Dermis lymphatic vessel endothelial cell (primary cell): ENCODE data around the gene COMT. TPM values are rescaled to one million over a fixed set of nuclear protein-coding genes. Genes with fewer than 3 reads are reported as not detected.

Experiments
- total RNA-seq: library from RNA; depleted of rRNA; stranded (reverse); fragments of >200 nt; gene quantifications from 2 replicates; pipeline ENCODE4 v1.2.1, GENCODE V29; 2014

COMT gene
- 266 and 366 TPM in 2 replicates for total RNA-seq

DNA sequence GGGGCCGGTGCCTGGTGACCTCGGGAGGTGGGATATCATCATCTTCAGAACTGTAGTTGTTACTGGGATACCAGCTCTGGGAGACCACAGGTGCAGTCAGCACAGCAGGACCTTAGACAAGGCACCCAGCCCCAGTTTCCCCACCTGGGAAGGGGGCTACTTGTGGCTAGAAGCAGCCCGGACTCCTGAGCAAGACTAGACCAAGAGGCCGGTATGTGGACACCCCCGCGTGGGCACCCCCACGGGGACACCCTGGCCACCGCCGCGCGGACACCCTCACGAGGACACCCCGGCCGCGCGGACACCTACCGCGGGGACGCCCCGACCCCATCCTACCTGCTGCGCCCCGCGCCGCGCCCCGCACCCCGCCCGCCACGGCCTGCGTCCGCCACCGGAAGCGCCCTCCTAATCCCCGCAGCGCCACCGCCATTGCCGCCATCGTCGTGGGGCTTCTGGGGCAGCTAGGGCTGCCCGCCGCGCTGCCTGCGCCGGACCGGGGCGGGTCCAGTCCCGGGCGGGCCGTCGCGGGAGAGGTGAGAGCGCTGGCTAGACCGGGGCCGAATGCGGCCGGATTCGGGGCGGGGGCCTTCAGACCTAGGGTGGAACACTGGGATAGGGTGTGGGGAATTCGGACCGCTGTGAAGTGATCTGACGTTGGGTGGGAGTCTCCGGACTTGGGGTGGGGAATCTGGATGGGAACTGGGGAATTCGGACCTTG lies at the start of gene COMT, which contains the start of gene TXNRD2:
COMT (plus strand) TSS at position 408 of the 718 bp plus-strand sequence. CDS start 20,755 bp downstream, outside the sequence.
TXNRD2 (minus strand) TSS at position 454 of the 718 bp plus-strand sequence; CDS start at position 439, 15 bp downstream.

DNA sequence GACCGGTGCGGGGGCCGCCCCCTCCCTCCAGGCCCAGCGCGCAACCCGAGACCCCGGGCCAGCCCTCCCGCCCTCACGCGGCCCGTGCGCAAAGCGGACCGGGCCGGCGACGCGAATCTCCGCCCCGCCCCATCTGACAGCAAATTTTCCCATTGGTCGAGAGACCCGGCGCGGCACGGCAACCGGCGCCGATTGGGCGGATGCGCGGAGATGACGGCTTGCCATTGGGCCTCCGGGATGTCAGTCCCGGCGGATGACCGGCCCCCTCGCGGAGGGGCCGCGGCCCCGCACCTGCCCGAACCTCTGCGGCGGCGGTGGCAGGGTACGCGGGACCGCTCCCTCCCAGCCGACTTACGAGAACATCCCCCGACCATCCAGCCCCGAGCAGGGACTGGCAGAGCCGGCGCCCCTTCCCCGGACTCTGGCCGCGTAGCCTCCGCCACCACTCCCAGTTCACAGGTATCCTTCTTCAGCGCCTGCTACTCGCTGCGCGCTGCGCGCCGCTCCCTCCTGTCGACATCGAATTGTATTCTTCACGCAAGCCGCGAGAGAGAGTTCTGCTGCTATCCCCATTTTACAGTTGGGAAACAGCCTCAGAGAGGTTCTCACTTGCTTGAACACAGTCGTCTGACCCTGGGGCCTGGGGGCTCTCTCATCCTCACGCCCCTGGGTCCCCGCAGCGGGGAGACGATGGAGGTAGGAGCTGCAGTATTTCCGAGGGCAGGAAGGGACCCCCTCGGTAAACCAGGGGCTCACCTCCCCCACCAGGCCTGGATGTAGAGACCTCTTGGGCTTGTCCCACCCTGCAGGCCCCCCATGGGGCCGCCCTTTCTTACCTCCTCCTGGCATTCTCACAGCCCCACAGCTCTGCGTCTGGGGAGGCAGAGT lies 75.4 kb downstream of the COMT start, which contains the start of gene ARVCF:
ARVCF (minus strand) TSS at position 90 of the 888 bp plus-strand sequence. CDS start 26,029 bp downstream, outside the sequence.

Other genes with a start within 250 kb of the COMT start
- 28.1 and 36.5 TPM in 2 replicates for gene SEPTIN5, start 227.3 kb upstream of the COMT start, total RNA-seq
- gene GP1BB, start 218.2 kb upstream of the COMT start, total RNA-seq, result 1.5 and 3.3 TPM in 2 replicates
- 38.6 and 40.5 TPM in 2 replicates for gene TBX1, start 181.0 kb upstream of the COMT start, total RNA-seq
- 2.4 and 2.6 TPM in 2 replicates for gene GNB1L, start 86.9 kb upstream of the COMT start, total RNA-seq
- gene RTL10, start 86.9 kb upstream of the COMT start, total RNA-seq, result 20.0 and 23.4 TPM in 2 replicates
- 42.0 and 53.0 TPM in 2 replicates for gene TXNRD2, start within 50 bp of the COMT start, total RNA-seq
- 46.2 and 46.5 TPM in 2 replicates for gene ARVCF, start 75.1 kb downstream of the COMT start, total RNA-seq
- 43.2 and 53.5 TPM in 2 replicates for gene TANGO2, start 79.3 kb downstream of the COMT start, total RNA-seq
- 24.4 and 26.0 TPM in 2 replicates for gene DGCR8, start 138.5 kb downstream of the COMT start, total RNA-seq
- gene RANBP1, start 174.3 kb downstream of the COMT start, total RNA-seq, result 85.6 and 108 TPM in 2 replicates
- 26.0 and 29.1 TPM in 2 replicates for gene TRMT2A, start 175.5 kb downstream of the COMT start, total RNA-seq
- gene ZDHHC8, start 190.0 kb downstream of the COMT start, total RNA-seq, result 3.4 and 3.5 TPM in 2 replicates
- gene CCDC188, start 209.3 kb downstream of the COMT start, total RNA-seq, result 3.7 and 5.2 TPM in 2 replicates